Measurements from ENCODE around the gene CDK4.

Gene CDK4

GRCh38 chr12:57732726-57733593 lies 19.1 kb downstream of the CDK4 start:
- Histone ChIP-seq H3K27me3 (ENCODE audit: insufficient read depth, poor library complexity, severe bottlenecking) (no peaks in the 10 kb centered on the region), H3K4me3 (replicated peaks; ENCODE audit: insufficient read depth, low read length) (no peak overlapping the region), H3K27ac (replicated peaks) (no peak overlapping the region)
- no peak for DNase-seq (ENCODE audit: low read depth in 1 of 2, low spot score in 1 of 2)
- TF ChIP-seq POLR2AphosphoS5 (IDR thresholded peaks at IDR 0.05; ENCODE audit: low read depth) (no peak), REST (IDR thresholded peaks at IDR 0.05; ENCODE audit: insufficient replicate concordance, low read depth) (no peak), SPI1 (IDR thresholded peaks at IDR 0.05; ENCODE audit: borderline replicate concordance, low read depth) (no peak), CTCF (IDR thresholded peaks at IDR 0.05; ENCODE audit: insufficient read depth, low read length) (no peak), GABPA (IDR thresholded peaks at IDR 0.05; ENCODE audit: low read depth) (no peak)

DNA sequence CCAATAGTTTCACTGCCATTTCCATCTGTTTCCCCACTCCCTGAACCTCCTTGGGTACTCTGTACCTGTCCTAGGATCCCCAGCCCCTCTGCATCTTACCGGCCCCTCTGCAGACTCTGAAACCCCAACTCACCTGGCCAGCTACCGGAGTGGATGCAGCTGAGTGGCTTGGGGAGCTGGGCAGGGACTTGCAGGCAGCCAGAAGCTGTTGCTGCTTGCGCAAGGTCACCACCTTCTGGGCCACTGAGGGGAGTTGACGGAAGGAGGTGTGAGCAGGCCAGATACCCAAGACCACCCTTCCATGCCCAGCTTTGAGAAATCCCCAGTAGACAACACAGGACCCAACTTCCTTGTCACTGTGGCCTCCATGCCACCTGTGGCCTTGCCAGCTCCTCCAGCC lies 19.8 kb downstream of the CDK4 start:
- H3K27ac ChIP-seq (replicated peaks), result no peak overlapping the region
- no peak overlapping the region for H3K4me3 ChIP-seq (replicated peaks; ENCODE audit: insufficient read depth, low read length)
- no peaks in the 10 kb centered on the region for H3K27me3 ChIP-seq (ENCODE audit: insufficient read depth, poor library complexity, severe bottlenecking)
- TF ChIP-seq CTCF (IDR thresholded peaks at IDR 0.05; ENCODE audit: insufficient read depth, low read length) (no peak), REST (IDR thresholded peaks at IDR 0.05; ENCODE audit: insufficient replicate concordance, low read depth) (no peak), POLR2AphosphoS5 (IDR thresholded peaks at IDR 0.05; ENCODE audit: low read depth) (no peak), SPI1 (IDR thresholded peaks at IDR 0.05; ENCODE audit: borderline replicate concordance, low read depth) (no peak), GABPA (IDR thresholded peaks at IDR 0.05; ENCODE audit: low read depth) (no peak)
- no peak for DNase-seq (ENCODE audit: low read depth in 1 of 2, low spot score in 1 of 2)

GRCh38 chr12:57731411-57732080 lies 20.6 kb downstream of the CDK4 start:
- Histone ChIP-seq H3K27me3 (ENCODE audit: insufficient read depth, poor library complexity, severe bottlenecking) (no peaks in the 10 kb centered on the region), H3K27ac (replicated peaks) (no peak overlapping the region), H3K4me3 (replicated peaks; ENCODE audit: insufficient read depth, low read length) (no peak overlapping the region)
- no peak for TF ChIP-seq GABPA (IDR thresholded peaks at IDR 0.05; ENCODE audit: low read depth)
- no peak for TF ChIP-seq SPI1 (IDR thresholded peaks at IDR 0.05; ENCODE audit: borderline replicate concordance, low read depth)
- TF ChIP-seq POLR2AphosphoS5 (IDR thresholded peaks at IDR 0.05; ENCODE audit: low read depth), result no peak
- no peak for TF ChIP-seq REST (IDR thresholded peaks at IDR 0.05; ENCODE audit: insufficient replicate concordance, low read depth)
- TF ChIP-seq CTCF (IDR thresholded peaks at IDR 0.05; ENCODE audit: insufficient read depth, low read length), result no peak
- no peak for DNase-seq (ENCODE audit: low read depth in 1 of 2, low spot score in 1 of 2)

Data from HL-60 (cell line).